ENCODE results near the gene UBE2R2. TPM values are rescaled to one million over a fixed set of nuclear protein-coding genes. Genes with fewer than 3 reads are reported as not detected.

The UBE2R2 gene, protein sequence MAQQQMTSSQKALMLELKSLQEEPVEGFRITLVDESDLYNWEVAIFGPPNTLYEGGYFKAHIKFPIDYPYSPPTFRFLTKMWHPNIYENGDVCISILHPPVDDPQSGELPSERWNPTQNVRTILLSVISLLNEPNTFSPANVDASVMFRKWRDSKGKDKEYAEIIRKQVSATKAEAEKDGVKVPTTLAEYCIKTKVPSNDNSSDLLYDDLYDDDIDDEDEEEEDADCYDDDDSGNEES
- total RNA-seq = 14.3 and 19.5 TPM in 2 replicates

DNA sequence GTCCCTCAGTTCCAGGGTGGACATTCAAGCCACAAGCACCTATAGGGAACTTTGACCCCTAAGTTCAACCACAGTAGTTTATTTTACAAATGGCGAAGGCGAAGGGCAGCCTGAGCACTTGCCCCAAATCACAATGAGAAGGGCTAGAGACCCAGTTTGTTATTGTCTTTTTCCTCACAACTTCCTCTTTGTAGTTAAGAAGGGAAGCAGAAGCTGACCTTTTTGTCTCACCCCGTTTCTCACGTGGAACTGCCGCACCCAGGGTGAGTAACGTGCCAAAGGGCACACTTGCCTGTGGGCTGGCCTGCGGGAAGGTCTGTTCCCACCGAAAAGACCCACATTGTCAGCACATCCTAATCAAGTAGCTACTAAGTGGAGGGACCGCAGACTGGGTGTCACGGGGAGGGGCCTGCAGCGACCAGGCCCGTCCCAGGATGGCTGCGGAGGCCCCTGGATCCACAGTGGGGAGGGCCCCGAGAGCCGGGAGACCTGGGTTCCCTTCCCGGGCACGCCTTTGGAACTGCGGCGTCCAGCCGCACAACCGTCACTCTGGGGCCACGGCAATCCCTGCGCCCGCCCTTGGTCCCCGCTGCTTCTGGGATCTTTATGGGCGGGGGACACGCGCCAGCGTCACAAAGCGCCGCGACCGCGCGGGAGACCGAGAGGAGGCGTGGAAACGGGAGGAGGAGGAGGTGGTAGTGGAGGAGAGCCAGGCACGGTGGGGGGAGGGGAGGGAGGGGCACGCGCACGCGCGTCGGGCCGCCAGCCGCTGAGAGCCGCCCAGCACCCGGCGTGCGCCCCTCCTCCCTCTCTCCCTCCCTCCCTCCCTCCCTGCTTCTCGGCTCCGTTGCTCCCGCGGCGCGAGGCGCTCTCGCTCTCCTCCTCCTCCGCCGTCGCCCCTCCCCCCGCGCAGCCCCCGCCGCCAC is at the start of gene UBE2R2:
Gene UBE2R2, plus strand, starts transcription at position 834 of the 926 bp plus-strand sequence. CDS start 598 bp downstream, outside the sequence.

GRCh38 chr9:33795281-33795680 is 21.7 kb upstream of the UBE2R2 start, which contains the start of gene PRSS3:
TSS of gene PRSS3 (plus strand) at chr9:33795561. CDS start at chr9:33795574, 13 bp downstream.

Other genes starting within 250 kb of the UBE2R2 start
- 73.0 and 77.0 TPM in 2 replicates for gene PRSS3, start 21.6 kb upstream of the UBE2R2 start, total RNA-seq
- gene UBAP2, start 231.7 kb downstream of the UBE2R2 start, total RNA-seq = 11.4 and 20.5 TPM in 2 replicates

All from airway epithelial cell (primary cell).